Astrocyte of the spinal cord (primary cell): ENCODE measurements around the gene NOD1.
"Not testable (repeated sequence)": the region's sequence is repeated elsewhere in the genome, so short reads cannot be mapped to it uniquely, and the experiment has no call there.

Experiments
- DNase-seq: peaks from one replicate; pipeline ENCODE4 v3.0.0; 2011; ENCODE audit warnings: low read depth, low spot score
- H3K4me3 ChIP-seq: 2 replicates; pipeline ENCODE4 v1.5.1; 2011; ENCODE audit warnings: low read depth, mild to moderate bottlenecking, low read length, moderate library complexity
- CTCF ChIP-seq: IDR thresholded peaks from 2 replicates; pipeline ENCODE4 v1.5.1; 2012; ENCODE audit warnings: low read depth, mild to moderate bottlenecking, low read length, inconsistent platforms
- in situ Hi-C: cut with HindIII; loops from 2 replicates; pipeline ENCODE4 v1.10.0; 2017; ENCODE audit warnings: low sequenced_read_pairs

NOD1 gene

GRCh38 chr7:30511973-30512662, 33.5 kb upstream of the NOD1 start:
- TF ChIP-seq CTCF: no peak
- no peak overlapping the region for H3K4me3 ChIP-seq
- no peak for DNase-seq
- in situ Hi-C loops: no loop called here

- in situ Hi-C loops: no loop called here
- DNase-seq: no peak
- no peak for TF ChIP-seq CTCF
- H3K4me3 ChIP-seq: no peak overlapping the region
Observed at GRCh38 chr7:30511494-30511893, 32.9 kb upstream of the NOD1 start.

GRCh38 chr7:30510124-30511075, 31.8 kb upstream of the NOD1 start:
- peak; percentile 60 for DNase-seq
- in situ Hi-C loops: no loop called here
- peak; percentile 82 for TF ChIP-seq CTCF
- H3K4me3 ChIP-seq: no peak overlapping the region

- H3K4me3 ChIP-seq, DNase-seq, in situ Hi-C loops: not testable (repeated sequence)
Observed at GRCh38 chr7:30509171-30509857, 30.7 kb upstream of the NOD1 start.

GRCh38 chr7:30507346-30507900, 28.8 kb upstream of the NOD1 start:
- DNase-seq, in situ Hi-C loops, H3K4me3 ChIP-seq: not testable (repeated sequence)

GRCh38 chr7:30505174-30505697, 26.7 kb upstream of the NOD1 start:
- H3K4me3 ChIP-seq: peak overlapping the region; percentile 74
- in situ Hi-C loops: no loop called here
- DNase-seq: no peak
- peak; percentile 4 for TF ChIP-seq CTCF
